ENCODE results near the gene FOXI3.

Gene FOXI3

DNA sequence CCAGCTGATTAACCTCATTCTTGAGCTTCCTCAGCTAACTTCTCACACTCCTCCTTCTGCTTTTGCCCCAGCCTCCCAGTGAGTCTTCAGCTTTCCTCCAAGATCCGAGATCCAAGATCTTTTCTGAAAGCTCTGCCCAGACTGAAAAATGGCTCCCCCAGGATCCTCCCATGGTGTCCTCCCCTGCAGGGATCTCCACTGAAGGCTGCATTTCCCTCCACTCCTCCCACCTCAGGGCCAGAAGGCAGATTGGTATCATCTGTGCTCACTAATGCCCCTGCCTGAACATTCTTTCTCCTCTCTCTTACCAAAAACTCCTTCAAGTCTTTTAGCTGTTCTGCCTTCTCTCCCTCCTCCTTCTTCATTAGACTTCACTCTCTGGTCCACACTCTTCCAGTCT is 6.1 kb upstream of the FOXI3 start:
- CTCF ChIA-PET: no interaction called here
- TF ChIP-seq, protein P1, sequence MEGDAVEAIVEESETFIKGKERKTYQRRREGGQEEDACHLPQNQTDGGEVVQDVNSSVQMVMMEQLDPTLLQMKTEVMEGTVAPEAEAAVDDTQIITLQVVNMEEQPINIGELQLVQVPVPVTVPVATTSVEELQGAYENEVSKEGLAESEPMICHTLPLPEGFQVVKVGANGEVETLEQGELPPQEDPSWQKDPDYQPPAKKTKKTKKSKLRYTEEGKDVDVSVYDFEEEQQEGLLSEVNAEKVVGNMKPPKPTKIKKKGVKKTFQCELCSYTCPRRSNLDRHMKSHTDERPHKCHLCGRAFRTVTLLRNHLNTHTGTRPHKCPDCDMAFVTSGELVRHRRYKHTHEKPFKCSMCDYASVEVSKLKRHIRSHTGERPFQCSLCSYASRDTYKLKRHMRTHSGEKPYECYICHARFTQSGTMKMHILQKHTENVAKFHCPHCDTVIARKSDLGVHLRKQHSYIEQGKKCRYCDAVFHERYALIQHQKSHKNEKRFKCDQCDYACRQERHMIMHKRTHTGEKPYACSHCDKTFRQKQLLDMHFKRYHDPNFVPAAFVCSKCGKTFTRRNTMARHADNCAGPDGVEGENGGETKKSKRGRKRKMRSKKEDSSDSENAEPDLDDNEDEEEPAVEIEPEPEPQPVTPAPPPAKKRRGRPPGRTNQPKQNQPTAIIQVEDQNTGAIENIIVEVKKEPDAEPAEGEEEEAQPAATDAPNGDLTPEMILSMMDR (IDR thresholded peaks at IDR 0.05; ENCODE audit: insufficient read depth, low read length, missing control alignments): no peak
- POLR2A ChIA-PET: no interaction called here
- DNase-seq (ENCODE audit: low read depth, low spot score): no peak
- H3K4me3 ChIP-seq (ENCODE audit: low read depth, low read length): no peak overlapping the region

DNA sequence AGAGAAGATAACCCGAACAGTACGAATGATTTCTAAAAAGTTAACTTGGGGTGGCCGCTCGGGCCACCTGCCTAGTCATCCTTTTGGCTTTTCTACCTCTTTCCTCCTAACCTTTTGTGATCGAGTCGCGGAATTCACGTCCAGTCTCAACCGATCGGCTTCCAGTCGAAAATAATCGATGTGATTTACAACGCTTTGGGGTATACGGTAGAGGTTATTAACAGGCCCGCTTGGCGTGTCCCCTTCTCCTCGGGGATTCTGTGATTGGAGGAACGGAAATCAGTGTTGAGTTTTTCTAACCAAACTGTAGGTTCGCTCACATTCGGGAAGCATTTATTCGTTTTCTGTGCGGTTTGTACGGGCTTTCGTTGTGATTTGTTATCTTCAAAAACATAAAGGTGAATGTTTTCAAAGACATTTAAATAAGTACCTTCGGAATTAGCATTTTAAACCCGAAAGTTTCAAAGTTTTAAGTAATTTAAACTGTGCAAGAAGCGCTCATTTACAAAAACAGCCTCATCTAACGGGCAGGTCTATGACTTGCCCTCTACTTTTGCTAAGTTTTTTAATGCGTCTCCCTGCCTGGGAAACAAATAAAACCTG is 588 bp upstream of the FOXI3 start:
- H3K4me3 ChIP-seq (ENCODE audit: low read depth, low read length): no peak overlapping the region
- TF ChIP-seq, protein P1 (IDR thresholded peaks at IDR 0.05; ENCODE audit: insufficient read depth, low read length, missing control alignments): no peak
- ChIA-PET CTCF (no interaction called here), POLR2A (no interaction called here)
- no peak for DNase-seq (ENCODE audit: low read depth, low spot score)

DNA sequence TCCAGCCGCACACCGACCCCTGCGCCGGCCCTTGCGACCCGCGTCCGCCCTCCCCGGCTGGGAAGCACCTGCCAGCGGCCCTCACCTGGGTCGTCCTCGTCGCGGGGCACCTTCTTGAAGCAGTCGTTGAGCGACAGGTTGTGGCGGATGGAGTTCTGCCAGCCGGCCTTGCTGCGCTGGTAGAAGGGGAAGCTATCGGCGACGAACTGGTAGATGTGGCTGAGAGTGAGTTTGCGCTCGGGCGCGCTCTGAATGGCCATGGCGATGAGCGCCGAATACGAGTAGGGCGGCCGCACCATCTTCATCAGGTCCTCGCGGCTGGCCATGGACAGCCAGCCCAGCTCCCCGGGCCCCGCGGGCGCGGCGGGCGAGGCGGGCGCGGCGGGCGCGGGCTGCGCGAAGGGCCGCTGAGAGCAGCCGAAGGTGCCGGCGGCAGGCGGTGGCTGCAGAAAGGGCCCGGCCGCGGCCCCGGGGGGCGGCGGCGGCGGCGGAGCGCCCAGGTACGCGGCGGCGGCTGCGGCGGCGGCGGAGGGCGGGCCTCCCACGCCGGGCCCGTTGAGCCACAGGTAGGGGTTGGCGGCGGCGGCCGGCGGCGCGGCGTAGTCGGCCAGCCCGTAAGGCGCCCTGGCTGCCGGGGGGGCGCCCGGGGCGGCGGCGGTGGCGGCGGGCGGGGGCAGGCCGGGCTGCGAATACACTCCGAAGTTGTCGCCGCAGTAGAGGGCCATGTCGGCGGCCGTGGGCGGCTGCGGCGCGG is 505 bp downstream of the FOXI3 start:
- POLR2A ChIA-PET: no interaction called here
- CTCF ChIA-PET: no interaction called here

DNA sequence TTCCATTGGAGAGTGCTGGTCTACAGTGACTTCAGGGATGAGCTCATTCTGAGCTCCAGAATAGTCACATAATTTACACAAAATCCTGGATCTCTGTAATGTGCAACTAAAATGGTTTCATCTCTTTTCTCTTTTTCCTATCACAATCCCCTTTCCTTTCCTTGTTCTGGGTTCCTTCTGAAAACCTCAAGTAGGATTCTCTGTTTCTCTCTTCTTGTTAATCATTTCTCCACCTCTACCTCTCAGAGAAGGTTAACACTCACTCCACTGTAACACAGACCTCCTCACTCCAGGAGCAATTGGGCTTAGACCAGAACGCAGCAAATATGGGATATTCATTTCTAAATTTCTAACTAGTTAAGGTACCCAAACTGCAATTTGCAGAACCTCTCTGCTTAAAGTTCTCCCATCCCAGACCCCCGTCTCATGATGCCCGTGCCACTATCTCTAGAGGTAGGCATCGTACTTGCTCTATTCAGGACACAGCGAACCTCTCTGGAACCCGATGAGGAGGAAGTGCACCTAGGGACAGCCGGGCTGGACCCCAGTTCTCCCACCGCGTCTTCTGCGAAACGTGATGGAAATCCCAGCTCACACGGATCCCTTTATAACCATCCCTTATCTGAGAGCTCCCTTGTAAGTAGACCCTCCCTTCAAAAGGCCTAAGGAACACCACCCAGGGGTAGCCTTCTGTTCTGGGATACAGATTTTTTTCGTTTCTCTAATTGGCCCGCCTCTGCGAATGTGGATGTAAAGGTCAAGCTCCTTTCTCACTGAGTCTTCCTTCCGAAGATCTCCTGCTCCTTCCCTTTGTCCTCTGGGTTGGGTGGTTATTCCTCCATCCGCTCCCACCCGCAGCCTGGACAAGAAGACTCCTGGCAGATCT is 1.3 kb downstream of the FOXI3 start:
- POLR2A ChIA-PET: no interaction called here
- CTCF ChIA-PET: no interaction called here
- TF ChIP-seq, protein P1 (IDR thresholded peaks at IDR 0.05; ENCODE audit: insufficient read depth, low read length, missing control alignments): no peak
- H3K4me3 ChIP-seq (ENCODE audit: low read depth, low read length): no peak overlapping the region
- no peak for DNase-seq (ENCODE audit: low read depth, low spot score)

More for the DNA sequence above, 505 bp downstream of the FOXI3 start:
- DNase-seq (ENCODE audit: low read depth, low spot score): no peak
- no peak overlapping the region for H3K4me3 ChIP-seq (ENCODE audit: low read depth, low read length)
- TF ChIP-seq, protein P1 (IDR thresholded peaks at IDR 0.05; ENCODE audit: insufficient read depth, low read length, missing control alignments): no peak

DNA sequence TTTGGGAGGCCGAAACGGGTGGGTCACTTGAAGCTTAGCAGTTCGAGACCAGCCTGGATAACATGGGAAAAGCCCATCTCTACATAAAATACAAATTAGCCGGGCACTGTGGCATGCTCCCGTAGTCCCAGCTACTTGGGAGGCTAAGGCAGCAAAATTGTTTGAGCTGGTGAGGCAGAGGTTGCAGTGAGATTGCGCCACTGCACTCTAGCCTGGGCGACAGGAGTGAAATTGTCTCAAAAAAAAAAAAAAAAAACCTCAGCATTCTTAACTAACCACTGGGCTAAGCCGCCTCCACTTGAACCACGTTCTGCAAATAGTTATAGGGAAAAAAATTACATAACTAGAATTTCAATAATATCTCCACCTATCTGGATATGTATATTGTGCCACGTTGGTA is 2.3 kb downstream of the FOXI3 start:
- TF ChIP-seq, protein P1 (IDR thresholded peaks at IDR 0.05; ENCODE audit: insufficient read depth, low read length, missing control alignments): no peak
- H3K4me3 ChIP-seq (ENCODE audit: low read depth, low read length): no peak overlapping the region
- no peak for DNase-seq (ENCODE audit: low read depth, low spot score)
- CTCF ChIA-PET: no interaction called here
- POLR2A ChIA-PET: no interaction called here

DNA sequence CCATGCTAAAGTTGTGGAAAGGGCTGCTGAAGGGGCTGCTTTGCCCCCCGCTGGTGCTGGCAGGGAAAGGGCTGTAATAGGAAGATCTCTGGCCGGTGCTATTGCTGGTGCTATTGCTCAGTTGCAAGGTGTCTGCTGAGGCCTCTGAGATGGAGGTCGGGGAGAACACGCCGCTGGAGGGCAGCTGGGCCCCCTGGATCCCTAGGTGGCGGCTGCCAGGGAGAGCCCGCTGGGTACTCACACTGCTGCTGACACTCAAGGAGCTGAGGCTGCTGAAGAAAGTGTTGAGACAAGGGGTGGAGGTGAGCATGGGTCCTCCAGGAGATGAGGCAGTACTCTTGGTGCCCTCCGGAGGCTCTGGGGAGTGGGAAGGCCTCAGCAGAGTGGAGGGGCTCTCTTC is 4.2 kb downstream of the FOXI3 start:
- ChIA-PET POLR2A (no interaction called here), CTCF (no interaction called here)
- no peak for DNase-seq (ENCODE audit: low read depth, low spot score)
- no peak overlapping the region for H3K4me3 ChIP-seq (ENCODE audit: low read depth, low read length)
- TF ChIP-seq, protein P1 (IDR thresholded peaks at IDR 0.05; ENCODE audit: insufficient read depth, low read length, missing control alignments): no peak
